HFFc6 (cell line): ENCODE results near the gene MYL3. TPM values are rescaled to one million over a fixed set of nuclear protein-coding genes. Genes with fewer than 3 reads are reported as not detected.
A peak's percentile ranks its signal among the peaks of the same experiment; 100 is the strongest.

ENCODE experiments used
- DNase-seq: peaks from one replicate; pipeline ENCODE4 v3.0.0-alpha.2; 2018
- H3K27ac Mint-ChIP-seq: 2 replicates; pipeline ENCODE4 v1.8.0; 2020; ENCODE audit warnings: mild to moderate bottlenecking, mixed read lengths
- H3K27me3 Mint-ChIP-seq: 2 replicates; pipeline ENCODE4 v1.8.0; 2021; ENCODE audit warnings: mild to moderate bottlenecking, moderate library complexity, mixed read lengths; ENCODE audit not compliant: insufficient read depth
- H3K36me3 Mint-ChIP-seq: 2 replicates; pipeline ENCODE4 v1.8.0; 2021; ENCODE audit warnings: low read depth, mixed read lengths
- H3K4me1 Mint-ChIP-seq: 2 replicates; pipeline ENCODE4 v1.8.0; 2020; ENCODE audit warnings: low read depth, mixed read lengths
- H3K4me3 Mint-ChIP-seq: 2 replicates; pipeline ENCODE4 v1.8.0; 2020; ENCODE audit warnings: mild to moderate bottlenecking, moderate library complexity, mixed read lengths
- H3K9me3 Mint-ChIP-seq: 2 replicates; pipeline ENCODE4 v1.8.0; 2020; ENCODE audit warnings: mild to moderate bottlenecking, mixed read lengths
- total RNA-seq, 6 experiments: library from RNA; stranded (reverse); fragmentation: NEBNext Ultra II Directional; extraction: Animal tissue kit (Norgen Biotek cat#: 25700); gene quantifications; 2 replicates in 1 of 6; 3 replicates in 5 of 6; pipeline ENCODE4 v1.2.3, GENCODE V29; 2021
- TF ChIP-seq, protein P1 (sequence below): fragments of 200-600 bp; sonication (generic); IDR thresholded peaks from 2 replicates; pipeline ENCODE4 v1.5.0; 2021; ENCODE audit warnings: antibody characterized with exemption, mild to moderate bottlenecking

Gene MYL3
- total RNA-seq, 6 experiments from 2014 or later: 0.30 to 0.31 TPM; not detected in 4

GRCh38 chr3:46885612-46886011 is 22.4 kb upstream of the MYL3 start:
- TF ChIP-seq, protein P1, sequence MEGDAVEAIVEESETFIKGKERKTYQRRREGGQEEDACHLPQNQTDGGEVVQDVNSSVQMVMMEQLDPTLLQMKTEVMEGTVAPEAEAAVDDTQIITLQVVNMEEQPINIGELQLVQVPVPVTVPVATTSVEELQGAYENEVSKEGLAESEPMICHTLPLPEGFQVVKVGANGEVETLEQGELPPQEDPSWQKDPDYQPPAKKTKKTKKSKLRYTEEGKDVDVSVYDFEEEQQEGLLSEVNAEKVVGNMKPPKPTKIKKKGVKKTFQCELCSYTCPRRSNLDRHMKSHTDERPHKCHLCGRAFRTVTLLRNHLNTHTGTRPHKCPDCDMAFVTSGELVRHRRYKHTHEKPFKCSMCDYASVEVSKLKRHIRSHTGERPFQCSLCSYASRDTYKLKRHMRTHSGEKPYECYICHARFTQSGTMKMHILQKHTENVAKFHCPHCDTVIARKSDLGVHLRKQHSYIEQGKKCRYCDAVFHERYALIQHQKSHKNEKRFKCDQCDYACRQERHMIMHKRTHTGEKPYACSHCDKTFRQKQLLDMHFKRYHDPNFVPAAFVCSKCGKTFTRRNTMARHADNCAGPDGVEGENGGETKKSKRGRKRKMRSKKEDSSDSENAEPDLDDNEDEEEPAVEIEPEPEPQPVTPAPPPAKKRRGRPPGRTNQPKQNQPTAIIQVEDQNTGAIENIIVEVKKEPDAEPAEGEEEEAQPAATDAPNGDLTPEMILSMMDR: no peak
- H3K9me3 Mint-ChIP-seq: no peaks in the 10 kb centered on the region
- H3K4me1 Mint-ChIP-seq: no peaks in the 10 kb centered on the region
- no peaks in the 10 kb centered on the region; the same call in 1 of the 2 replicates for H3K36me3 Mint-ChIP-seq
- DNase-seq: no peak
- no peak overlapping the region for H3K4me3 Mint-ChIP-seq
- H3K27me3 Mint-ChIP-seq: peaks cover 23% of the 10 kb centered on the region
- no peak overlapping the region for H3K27ac Mint-ChIP-seq

DNA sequence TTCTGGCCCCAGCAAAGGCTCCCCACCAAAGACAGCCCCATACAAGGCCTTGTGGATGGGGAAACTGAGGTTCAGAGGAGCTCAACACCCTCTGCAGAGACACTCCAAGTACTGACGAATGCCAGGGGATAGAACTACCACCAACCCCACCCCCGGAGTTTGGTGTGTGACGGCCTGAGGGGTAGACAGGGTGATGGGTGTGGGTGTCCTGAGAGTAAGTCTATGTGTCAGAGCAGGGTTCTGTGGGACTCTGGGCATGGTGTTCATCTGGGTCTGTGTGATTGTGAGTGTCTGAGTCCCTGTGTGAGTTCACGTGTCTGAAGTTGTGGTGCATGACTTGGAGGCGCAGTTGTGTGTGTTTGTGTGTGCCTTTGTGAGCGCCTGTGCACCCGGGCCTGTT is 21.7 kb upstream of the MYL3 start:
- no peaks in the 10 kb centered on the region for H3K4me1 Mint-ChIP-seq
- H3K36me3 Mint-ChIP-seq: no peaks in the 10 kb centered on the region; the same call in 1 of the 2 replicates
- no peak overlapping the region for H3K4me3 Mint-ChIP-seq
- no peak for DNase-seq
- no peaks in the 10 kb centered on the region for H3K9me3 Mint-ChIP-seq
- H3K27me3 Mint-ChIP-seq: peaks cover 25% of the 10 kb centered on the region
- no peak overlapping the region for H3K27ac Mint-ChIP-seq
- TF ChIP-seq, protein P1: no peak

GRCh38 chr3:46884427-46884826 is 21.2 kb upstream of the MYL3 start:
- peaks cover under 1% of the 10 kb centered on the region; the same call in 1 of the 2 replicates for H3K4me1 Mint-ChIP-seq
- TF ChIP-seq, protein P1: no peak
- H3K36me3 Mint-ChIP-seq: no peaks in the 10 kb centered on the region; the same call in 1 of the 2 replicates
- no peaks in the 10 kb centered on the region for H3K9me3 Mint-ChIP-seq
- no peak overlapping the region for H3K4me3 Mint-ChIP-seq
- peaks cover 25% of the 10 kb centered on the region for H3K27me3 Mint-ChIP-seq
- no peak for DNase-seq
- no peak overlapping the region for H3K27ac Mint-ChIP-seq

- no peak for DNase-seq
- H3K36me3 Mint-ChIP-seq: no peaks in the 10 kb centered on the region; the same call in 1 of the 2 replicates
- H3K27me3 Mint-ChIP-seq: peaks cover 25% of the 10 kb centered on the region
- peaks cover 6% of the 10 kb centered on the region for H3K4me1 Mint-ChIP-seq
- H3K27ac Mint-ChIP-seq: no peak overlapping the region
- H3K4me3 Mint-ChIP-seq: peak overlapping the region; percentile 46; the same call in 1 of the 2 replicates
- TF ChIP-seq, protein P1: no peak
- H3K9me3 Mint-ChIP-seq: no peaks in the 10 kb centered on the region
These were observed 20.6 kb upstream of the MYL3 start for GRCh38 chr3:46883830-46884185.

GRCh38 chr3:46883054-46883829 is 20.0 kb upstream of the MYL3 start:
- H3K36me3 Mint-ChIP-seq: no peaks in the 10 kb centered on the region; the same call in 1 of the 2 replicates
- H3K4me1 Mint-ChIP-seq: peaks cover 12% of the 10 kb centered on the region
- H3K4me3 Mint-ChIP-seq: peak overlapping the region; percentile 80
- peaks cover 23% of the 10 kb centered on the region for H3K27me3 Mint-ChIP-seq
- no peak for DNase-seq
- H3K9me3 Mint-ChIP-seq: no peaks in the 10 kb centered on the region
- TF ChIP-seq, protein P1: no peak
- H3K27ac Mint-ChIP-seq: no peak overlapping the region
